Upper lobe of left lung (tissue), 6 donors: ENCODE results near the gene CFAP299. TPM values are rescaled to one million over a fixed set of nuclear protein-coding genes. Genes with fewer than 3 reads are reported as not detected.

Experiments
- ATAC-seq, 2 donors: fragments of 200-7000 bp; cut with Tn5 transposase; one replicate each; pipeline ENCODE4 v1.9.1; 2022; ENCODE audit warnings: mild to moderate bottlenecking in 2 of 2, moderate library complexity in 2 of 2; ENCODE audit not compliant: low FRiP score in 2 of 2
- DNase-seq, 2 donors: peaks; one replicate each; pipeline ENCODE4 v3.0.0-alpha.2; 2019 to 2020
- H3K27ac ChIP-seq, 4 donors: fragments of 200-600 bp; sonication (generic); one replicate each; pipeline ENCODE4 v1.5.1; 2016 to 2019
- H3K27me3 ChIP-seq, 4 donors: fragments of 200-600 bp; sonication (generic); one replicate each; pipeline ENCODE4 v1.5.1; 2017 to 2019
- H3K36me3 ChIP-seq, 4 donors: fragments of 200-600 bp; sonication (generic); one replicate each; pipeline ENCODE4 v1.5.1; 2016 to 2019
- H3K4me1 ChIP-seq, 4 donors: fragments of 200-600 bp; sonication (generic); one replicate each; pipeline ENCODE4 v1.5.1; 2018 to 2019
- H3K4me3 ChIP-seq, 4 donors: fragments of 200-600 bp; sonication (generic); one replicate each; pipeline ENCODE4 v1.5.1; 2017 to 2019; ENCODE audit warnings: mild to moderate bottlenecking in 2 of 4, moderate library complexity in 1 of 4
- H3K9me3 ChIP-seq, 4 donors: fragments of 200-600 bp; sonication (generic); one replicate each; pipeline ENCODE4 v1.5.1; 2018 to 2019
- EP300 ChIP-seq, 4 donors: sonication (generic); formaldehyde crosslinking; IDR thresholded peaks; one replicate each; pipeline ENCODE4 v1.5.1; 2017; ENCODE audit warnings: antibody characterized with exemption in 4 of 4, control low read depth in 2 of 4
- POLR2A ChIP-seq, 4 donors: fragments of 450-650 bp; IDR thresholded peaks; one replicate each; pipeline ENCODE4 v1.5.1; 2016 to 2017; ENCODE audit warnings: antibody characterized with exemption in 4 of 4, mild to moderate bottlenecking in 2 of 4
- POLR2AphosphoS5 ChIP-seq, 2 donors: sonication (generic); formaldehyde crosslinking; IDR thresholded peaks; one replicate each; pipeline ENCODE4 v1.5.1; 2017; ENCODE audit warnings: antibody characterized with exemption in 2 of 2
- WGBS, 2 donors: methylation state at CpG; one replicate each; pipeline ENCODE4 v1.1.5; 2017 to 2018; 5-methylcytosine and 5-hydroxymethylcytosine counted together
- total RNA-seq, 6 donors: library from RNA; depleted of rRNA in 4 of 6; stranded (reverse); fragments of >200 nt in 4 of 6; gene quantifications; one replicate each; pipeline versions ENCODE4 v1.1.0 to v1.2.1, GENCODE V29; 2016 to 2021
- TF ChIP-seq, protein P1 (sequence below), 6 experiments: fragments of 450-650 bp in 4 of 6; fragments of 200-600 bp in 2 of 6; sonication (generic) in 2 of 6; IDR thresholded peaks; one replicate each; pipeline ENCODE4 v1.5.1; 2016 to 2019; ENCODE audit warnings: antibody characterized with exemption in 6 of 6
- donor health status: DM: no; HTN: no; CAD: no; lungs with moderate emphysema.
- donor health status: DM: no; HTN: yes; CAD: no; lungs with severe emphysema.

The CFAP299 gene
- total RNA-seq, 6 donors from 2014 or later, result 0.46 to 31.6 (median 3.9) TPM

DNA sequence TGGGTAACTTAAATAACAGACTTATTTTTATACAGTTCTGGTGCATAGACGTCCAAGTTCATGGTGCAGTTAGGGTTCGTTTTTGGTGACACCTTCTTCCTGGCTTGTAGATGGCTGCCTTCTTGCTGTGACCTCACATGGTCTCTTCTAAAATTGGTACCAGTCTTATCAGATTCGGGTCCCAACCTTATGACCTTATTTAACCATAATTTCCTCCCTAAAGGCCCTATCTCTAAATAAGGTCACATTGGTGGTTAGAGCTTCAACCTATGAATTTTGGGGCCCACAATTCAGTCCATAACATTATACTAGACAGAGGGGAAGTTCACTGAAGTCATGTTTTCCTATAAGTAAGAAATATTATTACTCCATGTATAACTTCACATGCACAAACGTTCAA is 128.0 kb downstream of the CFAP299 start:
- H3K9me3 ChIP-seq, result no peaks in the 10 kb centered on the region
- DNase-seq (no peak), ATAC-seq (no peak)
- peak overlapping the region in 1 of 4 donors; percentile 11 for H3K4me3 ChIP-seq
- no peaks in the 10 kb centered on the region for H3K4me1 ChIP-seq
- H3K36me3 ChIP-seq, result no peaks in the 10 kb centered on the region
- WGBS, 2 donors, result 71 to 72% methylated on average over 4 of the region's 4 CpGs
- no peaks in the 10 kb centered on the region for H3K27me3 ChIP-seq
- TF ChIP-seq POLR2AphosphoS5 (IDR thresholded peaks at IDR 0.05) (no peak), POLR2A (IDR thresholded peaks at IDR 0.05) (no peak), EP300 (IDR thresholded peaks at IDR 0.05) (no peak)
- TF ChIP-seq, protein P1, sequence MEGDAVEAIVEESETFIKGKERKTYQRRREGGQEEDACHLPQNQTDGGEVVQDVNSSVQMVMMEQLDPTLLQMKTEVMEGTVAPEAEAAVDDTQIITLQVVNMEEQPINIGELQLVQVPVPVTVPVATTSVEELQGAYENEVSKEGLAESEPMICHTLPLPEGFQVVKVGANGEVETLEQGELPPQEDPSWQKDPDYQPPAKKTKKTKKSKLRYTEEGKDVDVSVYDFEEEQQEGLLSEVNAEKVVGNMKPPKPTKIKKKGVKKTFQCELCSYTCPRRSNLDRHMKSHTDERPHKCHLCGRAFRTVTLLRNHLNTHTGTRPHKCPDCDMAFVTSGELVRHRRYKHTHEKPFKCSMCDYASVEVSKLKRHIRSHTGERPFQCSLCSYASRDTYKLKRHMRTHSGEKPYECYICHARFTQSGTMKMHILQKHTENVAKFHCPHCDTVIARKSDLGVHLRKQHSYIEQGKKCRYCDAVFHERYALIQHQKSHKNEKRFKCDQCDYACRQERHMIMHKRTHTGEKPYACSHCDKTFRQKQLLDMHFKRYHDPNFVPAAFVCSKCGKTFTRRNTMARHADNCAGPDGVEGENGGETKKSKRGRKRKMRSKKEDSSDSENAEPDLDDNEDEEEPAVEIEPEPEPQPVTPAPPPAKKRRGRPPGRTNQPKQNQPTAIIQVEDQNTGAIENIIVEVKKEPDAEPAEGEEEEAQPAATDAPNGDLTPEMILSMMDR (IDR thresholded peaks at IDR 0.05), result no peak
- H3K27ac ChIP-seq, result no peak overlapping the region

DNA sequence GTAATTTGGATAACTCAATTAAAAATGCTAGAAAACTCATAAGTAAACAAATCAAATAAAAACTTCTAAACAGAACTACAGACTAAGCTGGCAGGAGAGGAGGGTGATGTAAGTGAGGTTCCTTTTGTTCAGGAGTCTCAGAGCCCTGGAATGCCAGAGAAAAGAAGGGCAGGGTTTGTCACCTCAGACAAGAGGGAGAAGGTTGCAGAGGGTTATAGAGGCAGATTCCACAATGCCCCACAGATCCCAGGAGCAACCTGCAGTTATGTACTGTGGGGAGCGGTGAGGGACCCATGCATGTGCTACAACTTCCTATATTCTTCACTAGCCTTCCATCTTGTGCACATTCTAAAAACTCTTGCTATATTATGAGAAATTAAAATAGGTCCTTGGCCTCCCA is 129.7 kb downstream of the CFAP299 start:
- H3K4me3 ChIP-seq, result no peak overlapping the region
- ATAC-seq, result no peak
- H3K36me3 ChIP-seq, result no peaks in the 10 kb centered on the region
- no peaks in the 10 kb centered on the region for H3K9me3 ChIP-seq
- H3K4me1 ChIP-seq, result no peaks in the 10 kb centered on the region
- no peaks in the 10 kb centered on the region for H3K27me3 ChIP-seq
- no peak overlapping the region for H3K27ac ChIP-seq
- 100% methylated on average over 1 of the region's 1 CpG for WGBS, 2 donors
- DNase-seq, result no peak
- TF ChIP-seq, protein P1 (IDR thresholded peaks at IDR 0.05), result no peak
- TF ChIP-seq EP300 (IDR thresholded peaks at IDR 0.05) (no peak), POLR2A (IDR thresholded peaks at IDR 0.05) (no peak), POLR2AphosphoS5 (IDR thresholded peaks at IDR 0.05) (no peak)

DNA sequence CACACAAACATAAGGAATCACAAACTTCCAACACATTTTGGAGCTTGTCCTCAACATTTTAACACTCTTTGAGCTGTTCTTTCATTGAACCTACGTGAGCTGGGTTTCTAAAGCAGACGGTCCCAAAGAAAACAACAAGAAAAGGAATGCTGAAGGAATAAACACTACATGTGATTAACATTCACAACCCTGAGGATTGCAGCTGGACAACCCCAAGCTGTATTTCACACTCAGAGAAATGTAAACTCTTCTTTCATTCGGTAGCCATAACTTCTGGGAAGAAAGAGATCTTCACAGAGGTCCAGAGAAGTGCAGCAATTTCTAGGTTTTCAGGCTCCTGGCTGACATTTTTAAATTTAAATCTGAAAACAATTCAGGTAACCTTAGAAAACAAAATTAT is 130.2 kb downstream of the CFAP299 start:
- ATAC-seq, result no peak
- no peaks in the 10 kb centered on the region for H3K27me3 ChIP-seq
- H3K27ac ChIP-seq, result no peak overlapping the region
- H3K9me3 ChIP-seq, result no peaks in the 10 kb centered on the region
- H3K4me1 ChIP-seq, result no peaks in the 10 kb centered on the region
- H3K4me3 ChIP-seq, result no peak overlapping the region
- 58 to 66% methylated on average over 3 of the region's 3 CpGs for WGBS, 2 donors
- DNase-seq, result no peak
- TF ChIP-seq, protein P1 (IDR thresholded peaks at IDR 0.05), result no peak
- no peak for TF ChIP-seq POLR2A (IDR thresholded peaks at IDR 0.05)
- no peak for TF ChIP-seq EP300 (IDR thresholded peaks at IDR 0.05)
- TF ChIP-seq POLR2AphosphoS5 (IDR thresholded peaks at IDR 0.05), result no peak
- no peaks in the 10 kb centered on the region for H3K36me3 ChIP-seq

DNA sequence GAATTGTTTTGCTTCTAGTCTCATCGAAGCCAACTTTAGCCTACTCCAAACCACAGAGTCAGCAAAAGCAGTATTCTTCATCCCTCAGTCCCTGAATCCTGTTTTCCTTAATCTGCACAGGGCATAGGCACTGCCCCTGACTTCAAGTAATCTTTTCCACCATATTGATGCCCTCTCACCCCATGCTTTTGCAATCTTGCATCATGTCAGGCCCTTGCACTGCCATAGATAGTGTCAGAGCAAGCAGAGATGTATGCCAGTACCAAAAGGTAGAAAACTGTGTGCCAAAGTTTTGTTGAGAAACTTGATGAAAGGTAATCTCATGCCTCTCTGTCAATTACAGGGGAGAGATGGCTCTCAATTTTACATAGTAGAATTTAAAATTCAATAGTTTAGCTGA is 131.1 kb downstream of the CFAP299 start:
- no peak for TF ChIP-seq POLR2AphosphoS5 (IDR thresholded peaks at IDR 0.05)
- no peak for TF ChIP-seq EP300 (IDR thresholded peaks at IDR 0.05)
- TF ChIP-seq, protein P1 (IDR thresholded peaks at IDR 0.05), result no peak
- no peak for TF ChIP-seq POLR2A (IDR thresholded peaks at IDR 0.05)
- Histone ChIP-seq H3K36me3 (no peaks in the 10 kb centered on the region), H3K9me3 (no peaks in the 10 kb centered on the region), H3K4me3 (no peak overlapping the region), H3K27me3 (no peaks in the 10 kb centered on the region), H3K4me1 (no peaks in the 10 kb centered on the region), H3K27ac (no peak overlapping the region)
- DNase-seq, result no peak
- ATAC-seq, result no peak
- 79 to 94% methylated on average over 1 of the region's 1 CpG for WGBS, 2 donors

DNA sequence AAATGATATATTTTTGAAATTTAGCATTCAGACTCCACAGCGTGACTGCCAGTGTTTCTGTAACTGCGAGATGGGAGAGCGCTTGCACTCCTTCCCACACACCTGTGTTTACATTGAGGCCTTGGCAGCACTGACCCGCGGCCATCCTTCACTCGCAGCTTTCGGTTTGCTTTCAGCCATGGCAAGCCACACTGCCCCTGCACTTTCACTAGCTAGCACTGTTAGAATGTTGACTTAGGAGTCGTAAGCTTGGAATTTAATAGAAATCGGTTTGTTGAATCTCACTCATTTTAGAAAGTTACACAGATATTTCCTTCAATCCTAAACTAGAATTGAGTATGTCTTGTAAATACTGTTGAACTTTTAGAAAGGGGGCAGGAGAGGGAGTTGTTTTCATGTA is 136.2 kb downstream of the CFAP299 start:
- peak overlapping the region in 3 of 4 donors; percentile 20 to 30 (median 26) for H3K4me3 ChIP-seq
- TF ChIP-seq, protein P1 (IDR thresholded peaks at IDR 0.05), result no peak
- TF ChIP-seq POLR2A (IDR thresholded peaks at IDR 0.05) (no peak), POLR2AphosphoS5 (IDR thresholded peaks at IDR 0.05) (no peak), EP300 (IDR thresholded peaks at IDR 0.05) (no peak)

More for the DNA sequence above, 136.2 kb downstream of the CFAP299 start:
- H3K4me1 ChIP-seq, result no peaks in the 10 kb centered on the region
- no peaks in the 10 kb centered on the region for H3K36me3 ChIP-seq
- DNase-seq (peak; percentile 8 to 63), ATAC-seq (peak in 1 of 2 donors; percentile 61)
- no peaks in the 10 kb centered on the region for H3K27me3 ChIP-seq
- no peak overlapping the region for H3K27ac ChIP-seq
- WGBS, 2 donors, result 29 to 33% methylated on average over 9 of the region's 9 CpGs
- H3K9me3 ChIP-seq, result no peaks in the 10 kb centered on the region
